Nephron (organoid): ENCODE data around the gene DDX51.

ENCODE experiments used
- H3K27ac Mint-ChIP-seq, 3 experiments: 2 replicates each; pipeline ENCODE4 v1.8.0; 2020; ENCODE audit warnings: mixed read lengths in 3 of 3, mild to moderate bottlenecking in 2 of 3, moderate library complexity in 1 of 3
- H3K27me3 Mint-ChIP-seq: 2 replicates; pipeline ENCODE4 v1.8.0; 2021; ENCODE audit warnings: low read depth, mild to moderate bottlenecking, moderate library complexity, mixed read lengths
- H3K36me3 Mint-ChIP-seq: 2 replicates; pipeline ENCODE4 v1.8.0; 2020; ENCODE audit warnings: low read depth, mixed read lengths
- H3K4me1 Mint-ChIP-seq: 2 replicates; pipeline ENCODE4 v1.8.0; 2020; ENCODE audit warnings: mixed read lengths
- H3K4me3 Mint-ChIP-seq, 3 experiments: 2 replicates each; pipeline ENCODE4 v1.8.0; 2020; ENCODE audit warnings: mild to moderate bottlenecking in 3 of 3, mixed read lengths in 3 of 3, moderate library complexity in 2 of 3
- H3K9me3 Mint-ChIP-seq: 2 replicates; pipeline ENCODE4 v1.8.0; 2020; ENCODE audit warnings: mixed read lengths
- CTCF ChIP-seq, 3 experiments: fragments of 200-600 bp; sonication (generic); IDR thresholded peaks; one replicate each; pipeline ENCODE4 v1.5.0; 2021; ENCODE audit warnings: antibody characterized with exemption in 3 of 3; ENCODE audit not compliant: unreplicated experiment in 3 of 3

DDX51 gene

GRCh38 chr12:132115500-132115899 is 28.6 kb downstream of the DDX51 start:
- Mint-ChIP-seq H3K4me3 (no peak overlapping the region), H3K4me1 (no peaks in the 10 kb centered on the region), H3K9me3 (no peaks in the 10 kb centered on the region), H3K27me3 (no peaks in the 10 kb centered on the region), H3K36me3 (peaks cover 40% of the 10 kb centered on the region), H3K27ac (no peak overlapping the region)
- TF ChIP-seq CTCF (IDR thresholded peaks at IDR 0.05; ENCODE audit: unreplicated experiment in 3 of 3): no peak

DNA sequence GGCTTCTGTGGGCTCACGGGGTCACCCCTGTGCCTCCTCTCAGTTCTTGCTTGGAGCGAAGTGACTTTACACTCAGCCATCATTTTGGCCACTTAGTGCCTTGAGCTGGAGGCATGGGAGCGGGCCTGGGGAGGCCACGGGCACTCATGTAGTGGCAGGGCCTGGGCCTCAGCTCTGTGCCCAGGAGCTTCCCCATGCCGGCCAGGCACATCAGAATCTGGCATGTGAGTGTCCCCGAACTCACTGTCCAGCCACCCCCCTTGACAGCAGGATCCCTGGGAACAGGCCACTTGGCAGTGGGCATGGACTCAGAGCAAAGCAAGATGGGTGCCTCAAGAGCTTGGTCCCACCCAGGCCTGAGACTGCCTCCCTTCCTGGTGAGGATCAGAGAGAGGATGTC is 29.5 kb downstream of the DDX51 start:
- H3K4me3 Mint-ChIP-seq: no peak overlapping the region
- no peak overlapping the region for H3K27ac Mint-ChIP-seq
- H3K27me3 Mint-ChIP-seq: no peaks in the 10 kb centered on the region
- H3K9me3 Mint-ChIP-seq: no peaks in the 10 kb centered on the region
- no peaks in the 10 kb centered on the region for H3K4me1 Mint-ChIP-seq
- TF ChIP-seq CTCF (IDR thresholded peaks at IDR 0.05; ENCODE audit: unreplicated experiment in 3 of 3): no peak
- H3K36me3 Mint-ChIP-seq: peaks cover 42% of the 10 kb centered on the region

DNA sequence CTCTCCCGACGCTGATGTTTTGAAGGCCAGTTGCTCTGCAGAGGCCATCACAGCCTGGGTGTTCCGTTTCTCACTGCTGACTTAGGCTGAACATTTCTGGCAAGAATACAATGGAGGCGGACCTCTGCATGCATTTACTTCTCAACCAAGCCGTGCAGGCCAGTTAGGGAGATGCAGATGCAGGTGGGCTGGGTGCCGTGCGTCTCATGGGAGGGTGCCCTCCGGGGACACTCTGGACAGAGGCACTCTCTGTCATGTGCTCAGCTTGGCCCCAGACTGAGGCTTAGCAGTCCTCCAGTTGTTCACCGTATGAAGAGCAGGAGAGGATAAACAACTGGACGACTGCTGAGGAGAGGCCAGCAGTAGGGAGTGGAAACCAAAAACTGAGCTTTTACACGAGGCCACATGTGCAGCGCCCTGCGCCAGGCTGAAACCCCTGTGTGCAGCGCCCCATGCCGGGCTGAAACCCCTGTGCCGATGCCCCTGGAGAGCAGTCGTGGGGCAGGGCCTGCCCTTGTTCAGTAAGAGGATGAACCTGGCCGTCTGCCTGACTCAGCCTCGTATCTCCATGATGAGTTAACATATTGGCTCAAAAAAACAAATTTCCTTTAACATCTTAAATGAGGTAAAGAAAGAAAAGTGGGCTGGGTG is 32.3 kb downstream of the DDX51 start:
- peaks cover 55% of the 10 kb centered on the region for H3K36me3 Mint-ChIP-seq
- no peak for TF ChIP-seq CTCF (IDR thresholded peaks at IDR 0.05; ENCODE audit: unreplicated experiment in 3 of 3)
- no peaks in the 10 kb centered on the region for H3K4me1 Mint-ChIP-seq
- no peaks in the 10 kb centered on the region for H3K27me3 Mint-ChIP-seq
- H3K27ac Mint-ChIP-seq: no peak overlapping the region
- H3K4me3 Mint-ChIP-seq: no peak overlapping the region
- no peaks in the 10 kb centered on the region for H3K9me3 Mint-ChIP-seq

GRCh38 chr12:132110677-132111076 is 33.4 kb downstream of the DDX51 start:
- peaks cover 50% of the 10 kb centered on the region for H3K36me3 Mint-ChIP-seq
- no peak overlapping the region for H3K4me3 Mint-ChIP-seq
- no peaks in the 10 kb centered on the region for H3K27me3 Mint-ChIP-seq
- TF ChIP-seq CTCF (IDR thresholded peaks at IDR 0.05; ENCODE audit: unreplicated experiment in 3 of 3): no peak
- no peaks in the 10 kb centered on the region for H3K9me3 Mint-ChIP-seq
- H3K27ac Mint-ChIP-seq: no peak overlapping the region
- no peaks in the 10 kb centered on the region for H3K4me1 Mint-ChIP-seq

DNA sequence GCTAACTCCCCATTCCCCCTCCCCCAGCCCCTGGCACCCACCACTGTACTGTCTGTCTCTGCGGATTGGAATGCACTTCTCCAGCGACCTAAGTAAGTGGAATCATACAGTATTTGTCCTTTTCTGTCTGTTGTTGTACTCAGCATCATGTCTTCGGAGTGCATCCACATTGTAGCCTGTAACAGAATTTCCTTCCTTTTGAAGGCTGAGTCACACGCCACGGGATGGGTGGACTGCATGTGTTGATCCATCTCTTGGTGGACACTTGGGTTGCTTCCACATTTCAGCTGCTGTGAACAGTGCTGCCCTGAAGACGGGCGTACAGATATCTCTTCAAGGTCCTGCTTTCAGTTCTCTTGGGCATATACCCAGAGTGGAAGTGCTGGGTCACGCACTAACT is 34.4 kb downstream of the DDX51 start:
- Mint-ChIP-seq H3K36me3 (peaks cover 52% of the 10 kb centered on the region), H3K4me3 (no peak overlapping the region), H3K4me1 (no peaks in the 10 kb centered on the region), H3K9me3 (no peaks in the 10 kb centered on the region), H3K27me3 (no peaks in the 10 kb centered on the region), H3K27ac (no peak overlapping the region)
- no peak for TF ChIP-seq CTCF (IDR thresholded peaks at IDR 0.05; ENCODE audit: unreplicated experiment in 3 of 3)

GRCh38 chr12:132108211-132108832 is 35.8 kb downstream of the DDX51 start:
- no peak for TF ChIP-seq CTCF (IDR thresholded peaks at IDR 0.05; ENCODE audit: unreplicated experiment in 3 of 3)
- Mint-ChIP-seq H3K27me3 (no peaks in the 10 kb centered on the region), H3K4me3 (no peak overlapping the region), H3K4me1 (no peaks in the 10 kb centered on the region), H3K36me3 (peaks cover 44% of the 10 kb centered on the region), H3K9me3 (no peaks in the 10 kb centered on the region), H3K27ac (no peak overlapping the region)
